Measurements from ENCODE around the gene ZBTB17. TPM values are rescaled to one million over a fixed set of nuclear protein-coding genes. Genes with fewer than 3 reads are reported as not detected.

Gene ZBTB17
- total RNA-seq, 2 donors from 2014 or later, result 31.6 to 38.7 TPM

GRCh38 chr1:15966081-15966955 is 9.6 kb downstream of the ZBTB17 start:
- intact Hi-C loops (cut with DNase I), result no loop called here
- no peak for DNase-seq (ENCODE audit: low spot score)

DNA sequence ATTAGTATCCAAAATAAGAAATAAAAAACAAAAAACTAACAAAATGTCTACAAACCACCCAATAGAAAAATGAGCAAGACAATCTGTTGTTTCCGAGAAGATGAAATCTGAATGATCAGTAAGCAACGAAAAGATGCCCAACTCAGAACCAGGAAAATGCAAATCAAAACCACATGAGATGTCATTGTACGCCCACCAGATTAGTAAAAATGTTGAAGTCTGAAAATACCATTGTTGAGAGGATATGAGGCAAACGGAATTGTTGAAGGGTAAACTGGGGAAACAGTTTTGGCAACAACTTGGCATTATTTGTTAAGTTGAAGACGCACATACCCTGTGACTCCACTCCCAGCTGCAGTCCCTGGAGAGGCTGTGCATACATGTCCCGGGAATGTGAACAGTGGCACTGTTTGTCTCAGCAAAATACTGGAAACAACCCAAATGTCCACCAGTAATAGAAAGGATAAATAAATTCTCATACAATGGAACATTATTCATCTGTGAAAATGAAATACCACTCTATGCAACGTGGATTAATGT is 10.6 kb downstream of the ZBTB17 start:
- DNase-seq (ENCODE audit: low spot score), result no peak
- intact Hi-C loops (cut with DNase I), result no loop called here

DNA sequence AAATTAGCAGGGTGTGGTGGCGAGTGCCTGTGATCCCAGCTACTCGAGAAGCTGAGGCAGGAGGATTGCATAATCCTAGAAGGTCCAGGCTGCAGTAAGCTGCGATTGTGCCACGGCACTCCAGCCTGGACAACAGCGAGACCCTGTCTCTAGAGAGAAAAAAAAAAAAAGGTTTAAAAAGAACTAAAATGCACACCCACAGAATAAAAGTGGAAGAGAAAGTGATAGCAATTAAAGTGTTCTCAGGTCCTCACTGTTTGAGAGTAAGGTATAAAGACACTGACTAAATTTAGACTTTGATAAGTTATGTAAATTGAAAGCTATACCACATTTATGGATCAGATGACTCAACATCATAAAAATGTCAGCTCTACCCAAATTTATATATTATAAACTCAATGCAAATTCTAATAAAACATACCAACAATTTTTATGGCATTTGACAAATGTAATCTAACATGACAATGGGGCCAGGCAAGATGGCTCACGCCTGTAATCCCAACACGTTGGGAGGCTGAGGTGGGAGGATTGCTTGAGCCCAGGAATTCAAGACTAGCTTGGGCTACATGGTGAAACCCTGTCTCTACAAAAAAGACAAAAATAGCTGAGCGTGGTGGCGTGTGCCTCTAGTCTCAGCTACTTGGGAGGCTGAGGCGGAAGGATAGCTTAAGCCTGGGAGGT is 11.8 kb downstream of the ZBTB17 start:
- intact Hi-C loops (cut with DNase I), result no loop called here
- no peak for DNase-seq (ENCODE audit: low spot score)

- DNase-seq (ENCODE audit: low spot score), result no peak
- intact Hi-C loops (cut with DNase I), result no loop called here
Observed at GRCh38 chr1:15963363-15963967, 12.4 kb downstream of the ZBTB17 start.

DNA sequence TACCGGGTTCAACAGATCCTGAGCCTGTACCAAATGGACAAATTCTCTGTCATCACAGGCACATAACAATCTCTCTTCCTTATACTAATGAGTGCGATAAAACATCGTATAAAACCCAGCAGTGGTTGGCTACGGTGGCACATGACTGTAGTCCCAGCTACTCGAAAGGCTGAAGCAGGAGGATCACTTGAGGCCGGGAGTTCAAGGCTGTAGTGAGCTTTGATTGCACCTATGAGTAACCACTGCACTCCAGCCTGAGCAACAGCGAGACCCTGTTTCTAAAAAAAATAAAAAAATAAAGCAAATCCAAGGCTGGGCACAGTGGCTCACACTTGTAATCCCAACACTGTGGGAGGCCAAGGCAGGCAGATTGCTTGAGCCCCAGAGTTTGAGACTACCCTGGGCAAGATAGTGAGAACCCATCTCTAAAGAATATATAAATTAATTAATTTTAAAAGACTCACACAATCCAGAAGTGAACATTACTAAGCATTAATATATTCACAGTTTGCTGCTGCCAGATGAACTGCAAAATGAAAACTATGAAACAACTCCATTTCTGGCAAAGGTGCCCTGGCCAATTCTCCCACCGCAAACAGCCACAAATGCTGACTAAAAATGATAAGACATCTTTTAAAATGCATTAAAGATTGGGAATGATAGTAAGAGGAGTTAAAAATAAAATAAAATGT is 13.1 kb downstream of the ZBTB17 start:
- DNase-seq (ENCODE audit: low spot score), result no peak
- intact Hi-C loops (cut with DNase I), result no loop called here

- intact Hi-C loops (cut with DNase I), result no loop called here
- no peak for DNase-seq (ENCODE audit: low spot score)
Observed at GRCh38 chr1:15962176-15962575, 13.7 kb downstream of the ZBTB17 start.

DNA sequence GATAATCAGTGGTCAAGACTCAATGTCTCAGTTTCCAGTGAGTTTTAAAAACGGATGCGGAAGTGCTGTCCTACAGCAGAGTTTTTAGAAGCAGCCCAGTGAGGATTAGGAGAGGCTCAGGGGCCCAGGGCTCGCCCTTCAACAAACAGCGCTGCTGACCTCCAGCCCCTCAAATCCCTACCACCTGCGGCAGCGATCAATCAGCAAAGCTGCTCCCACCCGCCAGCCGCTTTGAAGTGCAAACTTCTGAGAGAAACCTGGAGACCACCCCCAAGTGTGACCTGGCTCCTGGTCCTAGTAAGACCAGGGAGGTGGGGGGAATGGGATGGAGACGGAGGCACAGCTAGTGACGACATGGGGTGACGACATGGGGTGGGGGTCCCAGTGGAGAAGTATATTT is 14.4 kb downstream of the ZBTB17 start:
- intact Hi-C loops (cut with DNase I), result no loop called here
- no peak for DNase-seq (ENCODE audit: low spot score)

GRCh38 chr1:15960808-15961207 is 15.1 kb downstream of the ZBTB17 start:
- intact Hi-C loops (cut with DNase I), result no loop called here
- no peak for DNase-seq (ENCODE audit: low spot score)

DNA sequence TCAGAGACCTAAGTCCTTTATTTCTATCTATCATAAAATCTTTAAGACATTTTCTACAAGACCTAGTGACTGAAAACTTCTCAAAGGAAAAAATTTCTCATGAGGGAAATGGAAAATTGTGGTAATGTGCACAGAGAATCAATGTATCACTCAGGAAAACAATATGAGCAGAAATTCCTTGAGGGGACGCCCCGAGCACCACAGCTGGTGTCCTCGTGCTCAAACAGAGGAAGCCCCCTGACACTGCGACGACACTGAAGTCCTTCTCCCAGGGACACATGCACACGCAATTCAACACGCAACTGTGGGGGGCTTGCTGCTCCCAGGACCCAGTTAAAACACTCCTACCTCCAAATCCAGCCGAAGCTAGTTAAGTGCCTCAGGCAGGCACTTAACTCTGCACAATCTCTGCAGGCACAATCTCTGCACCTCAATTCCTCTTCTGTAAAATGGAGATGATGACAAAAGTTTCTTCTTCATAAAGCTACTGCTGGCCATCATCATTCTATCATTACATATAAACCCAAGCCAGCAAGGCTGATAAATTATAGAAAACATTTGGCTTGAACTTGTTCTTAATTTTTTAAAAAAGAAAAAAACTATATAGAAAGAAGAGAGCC is 16.0 kb downstream of the ZBTB17 start:
- intact Hi-C loops (cut with DNase I), result loop anchor here in 1 of 2 donors (5.0 kb wide), 1 partner anchor 158 kb away; no protein-coding TSS in a partner anchor
- DNase-seq (ENCODE audit: low spot score), result no peak

- no peak for DNase-seq (ENCODE audit: low spot score)
- intact Hi-C loops (cut with DNase I), result loop anchor here in 1 of 2 donors (5.0 kb wide), 1 partner anchor 157 kb away; no protein-coding TSS in a partner anchor
Observed at GRCh38 chr1:15959424-15959823, 16.5 kb downstream of the ZBTB17 start.

DNA sequence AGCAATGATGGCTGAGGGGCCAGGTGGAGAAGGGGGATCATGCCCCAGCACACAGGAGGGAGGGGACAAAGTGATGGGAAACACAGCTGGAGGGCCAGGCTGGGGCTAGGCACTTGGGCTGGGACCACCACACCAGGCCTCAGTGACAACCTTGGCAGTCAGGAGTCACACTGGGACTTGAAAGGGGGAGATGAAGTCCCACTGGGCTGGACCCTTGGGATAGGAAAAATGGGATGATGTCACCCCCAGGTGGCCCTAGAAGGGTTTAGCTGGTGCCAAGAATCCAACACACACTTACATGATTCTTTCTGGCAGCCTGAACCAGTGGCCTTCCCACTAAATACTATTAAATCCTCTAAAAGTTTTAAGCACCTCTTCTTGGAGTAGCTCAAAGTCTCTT is 17.1 kb downstream of the ZBTB17 start:
- DNase-seq (ENCODE audit: low spot score), result no peak
- intact Hi-C loops (cut with DNase I), result loop anchor here in 1 of 2 donors (5.0 kb wide), 1 partner anchor 156 kb away; no protein-coding TSS in a partner anchor

- intact Hi-C loops (cut with DNase I), result loop anchor here in 1 of 2 donors (5.0 kb wide), 1 partner anchor 156 kb away; no protein-coding TSS in a partner anchor
- DNase-seq (ENCODE audit: low spot score), result no peak
Observed at GRCh38 chr1:15958111-15958510, 17.8 kb downstream of the ZBTB17 start.

DNA sequence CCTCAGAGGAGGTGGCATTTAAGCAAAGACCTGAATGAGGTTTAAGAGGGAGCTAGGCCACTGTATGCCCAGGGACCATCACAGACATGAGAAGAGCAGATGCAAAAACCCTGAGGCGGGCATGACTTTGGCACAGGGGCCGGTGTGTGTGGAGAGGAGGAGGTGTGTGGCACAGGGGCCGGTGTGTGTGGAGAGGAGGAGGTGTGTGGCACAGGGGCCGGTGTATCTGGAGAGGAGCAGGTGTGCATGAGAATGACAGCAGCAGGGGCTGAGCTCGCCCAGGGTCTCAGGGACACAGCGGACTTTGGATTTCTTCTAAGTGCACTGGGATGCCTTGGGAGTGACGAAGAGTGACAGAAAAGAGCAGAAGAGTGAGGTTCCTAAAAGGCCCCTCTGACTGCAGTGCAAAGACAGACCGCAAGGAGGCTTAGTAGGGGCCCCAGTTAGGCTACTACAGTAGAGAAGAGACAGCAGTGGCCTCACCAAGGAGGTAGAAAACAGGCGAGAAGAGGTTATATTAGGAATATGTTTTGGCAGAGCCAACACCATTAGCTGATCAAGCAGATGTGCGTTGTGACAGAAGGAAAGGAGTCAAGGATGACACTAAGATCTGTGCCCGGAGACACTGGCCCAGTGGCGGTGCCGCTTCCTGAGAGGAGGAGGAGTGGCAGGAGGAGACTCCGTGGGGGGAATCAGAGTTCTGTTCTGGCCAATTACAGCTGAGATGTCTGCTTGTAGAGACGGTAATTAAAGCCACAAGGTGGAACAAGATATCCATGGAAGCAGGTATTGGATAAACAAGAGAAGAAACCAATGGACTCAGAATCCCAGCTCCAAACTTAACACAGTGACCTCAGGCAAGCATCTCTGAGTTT is 18.4 kb downstream of the ZBTB17 start:
- DNase-seq (ENCODE audit: low spot score), result peak; percentile 31
- intact Hi-C loops (cut with DNase I), result loop anchor here in 1 of 2 donors (5.0 kb wide), 1 partner anchor 155 kb away; no protein-coding TSS in a partner anchor

GRCh38 chr1:15956150-15956549 is 19.8 kb downstream of the ZBTB17 start:
- DNase-seq (ENCODE audit: low spot score), result no peak
- intact Hi-C loops (cut with DNase I), result loop anchor here in 1 of 2 donors (5.0 kb wide), 1 partner anchor 154 kb away; no protein-coding TSS in a partner anchor

DNA sequence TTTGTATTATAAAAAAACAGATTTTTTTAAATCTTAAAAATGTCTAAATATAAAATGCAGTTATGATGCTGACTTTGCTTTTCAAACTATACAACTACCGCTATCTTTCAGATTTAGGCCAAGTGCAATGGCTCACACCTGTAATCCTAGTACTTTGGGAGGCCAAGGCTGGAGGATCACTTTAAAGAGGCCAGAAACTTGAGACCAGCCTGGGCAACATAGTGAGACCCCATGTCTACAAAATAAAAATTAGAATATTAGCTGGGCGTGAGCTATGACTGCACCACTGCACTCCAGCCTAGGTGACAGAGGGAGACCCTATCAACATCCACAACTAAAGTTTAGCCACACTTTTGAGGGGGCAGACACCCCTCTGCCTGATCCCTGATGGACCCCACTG is 20.3 kb downstream of the ZBTB17 start:
- intact Hi-C loops (cut with DNase I), result loop anchor here in 1 of 2 donors (5.0 kb wide), 1 partner anchor 153 kb away; no protein-coding TSS in a partner anchor

GRCh38 chr1:15954316-15954715 is 21.6 kb downstream of the ZBTB17 start:
- intact Hi-C loops (cut with DNase I), result no loop called here
- DNase-seq (ENCODE audit: low spot score), result no peak

More for the DNA sequence above, 20.3 kb downstream of the ZBTB17 start:
- DNase-seq (ENCODE audit: low spot score), result peak; percentile 1

GRCh38 chr1:15953791-15954241 is 22.1 kb downstream of the ZBTB17 start:
- intact Hi-C loops (cut with DNase I), result no loop called here
- DNase-seq (ENCODE audit: low spot score), result no peak

Data from posterior vena cava (tissue), 2 donors.